Nasal cavity respiratory epithelium epithelial cell of viscerocranial mucosa (primary cell): Measurements from ENCODE around the gene ADCY3. TPM values are rescaled to one million over a fixed set of nuclear protein-coding genes. Genes with fewer than 3 reads are reported as not detected.

ENCODE experiments used
- total RNA-seq: library from RNA; depleted of rRNA; stranded (reverse); fragments of >200 nt; gene quantifications from 2 replicates; pipeline ENCODE4 v1.2.3, GENCODE V29; 2014

The ADCY3 gene
- total RNA-seq: 29.0 and 77.0 TPM in 2 replicates

GRCh38 chr2:24920098-24920808 is at the start of gene ADCY3:
Gene ADCY3, minus strand, starts transcription at chr2:24920237. Its CDS starts 1,250 bp downstream, at chr2:24918987.

GRCh38 chr2:24792874-24793760 is 126.9 kb downstream of the ADCY3 start, which contains the start of the genes CENPO and PTRHD1:
Gene CENPO, plus strand, starts transcription at chr2:24793425. Its CDS starts 495 bp downstream, at chr2:24793920.
Gene PTRHD1, minus strand, starts transcription at chr2:24793391. Its CDS starts 14 bp downstream, at chr2:24793377.

Other genes with a start within 250 kb of the ADCY3 start
- gene PTRHD1, start 126.8 kb downstream of the ADCY3 start, total RNA-seq: 7.5 and 13.0 TPM in 2 replicates
- 1.4 and 2.5 TPM in 2 replicates for gene CENPO, start 126.8 kb downstream of the ADCY3 start, total RNA-seq
- 5.7 and 6.8 TPM in 2 replicates for gene DNAJC27, start 51.7 kb upstream of the ADCY3 start, total RNA-seq
- 0.07 and 0.34 TPM in 2 replicates for gene EFR3B, start 121.8 kb upstream of the ADCY3 start, total RNA-seq
- gene POMC, start 248.3 kb upstream of the ADCY3 start, total RNA-seq: 0.07 TPM in 1 of 2 replicates, not detected in the other